WTC11 (cell line): ENCODE results near the gene PXDC1. TPM values are rescaled to one million over a fixed set of nuclear protein-coding genes. Genes with fewer than 3 reads are reported as not detected.

Experiments
- ATAC-seq: fragments of 200-7000 bp; cut with Tn5 transposase; 2 replicates; pipeline ENCODE4 v1.10.0; 2021; ENCODE audit warnings: mild to moderate bottlenecking, moderate library complexity
- CTCF ChIA-PET: fragments of 300-600 bp; sonication (Branson Sonifier 250); formaldehyde crosslinking; loops from one replicate; lab custom pipeline; 2021; ENCODE audit warnings: antibody characterized with exemption; lab: Charles Lee
- POLR2A ChIA-PET: fragments of 350-600 bp; sonication (Branson Sonifier 250); formaldehyde crosslinking; loops from one replicate; lab custom pipeline; 2021; ENCODE audit warnings: antibody characterized with exemption; lab: Charles Lee
- DNase-seq: peaks from one replicate; pipeline ENCODE4 v3.0.0; 2021; ENCODE audit warnings: low spot score
- H3K27ac Mint-ChIP-seq: 2 replicates; pipeline ENCODE4 v1.8.0; 2021; ENCODE audit warnings: mixed read lengths
- H3K27me3 Mint-ChIP-seq: 2 replicates; pipeline ENCODE4 v1.8.0; 2021; ENCODE audit warnings: low read depth, mild to moderate bottlenecking, moderate library complexity, mixed read lengths
- H3K36me3 Mint-ChIP-seq: 2 replicates; pipeline ENCODE4 v1.8.0; 2021; ENCODE audit warnings: mixed read lengths
- H3K4me1 Mint-ChIP-seq: 2 replicates; pipeline ENCODE4 v1.8.0; 2022; ENCODE audit warnings: mixed read lengths
- H3K4me3 Mint-ChIP-seq: 2 replicates; pipeline ENCODE4 v1.8.0; 2021; ENCODE audit warnings: mild to moderate bottlenecking, moderate library complexity, mixed read lengths
- H3K9me3 Mint-ChIP-seq: 2 replicates; pipeline ENCODE4 v1.8.0; 2021; ENCODE audit warnings: mixed read lengths
- ATF1 ChIP-seq: sonication (generic); formaldehyde crosslinking; IDR thresholded peaks from 2 replicates; pipeline ENCODE4 v1.8.1; 2023; ENCODE audit warnings: mild to moderate bottlenecking, moderate library complexity, missing genetic modification reagents
- ATF6 ChIP-seq: sonication (generic); formaldehyde crosslinking; IDR thresholded peaks from 2 replicates; pipeline ENCODE4 v1.8.1; 2023; ENCODE audit warnings: mild to moderate bottlenecking, missing genetic modification reagents
- CREB1 ChIP-seq: sonication (generic); formaldehyde crosslinking; IDR thresholded peaks from 2 replicates; pipeline ENCODE4 v1.8.0; 2023; ENCODE audit warnings: mild to moderate bottlenecking, missing genetic modification reagents
- CTCF ChIP-seq: fragments of 200-600 bp; IDR thresholded peaks from 2 replicates; pipeline ENCODE4 v1.8.0; 2022; ENCODE audit warnings: antibody characterized with exemption
- FOXK1 ChIP-seq: sonication (generic); formaldehyde crosslinking; IDR thresholded peaks from 2 replicates; pipeline ENCODE4 v1.8.0; 2022; ENCODE audit warnings: mild to moderate bottlenecking, moderate library complexity, missing genetic modification reagents
- FOXP1 ChIP-seq: sonication (generic); formaldehyde crosslinking; IDR thresholded peaks from 2 replicates; pipeline ENCODE4 v1.8.0; 2022; ENCODE audit warnings: missing genetic modification reagents, mild to moderate bottlenecking, moderate library complexity, borderline replicate concordance
- GABPB1 ChIP-seq: sonication (generic); formaldehyde crosslinking; IDR thresholded peaks from 2 replicates; pipeline ENCODE4 v1.8.1; 2023; ENCODE audit warnings: mild to moderate bottlenecking, missing genetic modification reagents
- GRHL2 ChIP-seq: fragments of 250-450 bp; sonication (Bioruptor Pico); IDR thresholded peaks from 2 replicates; pipeline ENCODE4 v1.8.0; 2022; ENCODE audit warnings: mild to moderate bottlenecking, moderate library complexity; ENCODE audit not compliant: insufficient replicate concordance, severe bottlenecking
- GTF2I ChIP-seq: fragments of 250-450 bp; sonication (Bioruptor Pico); conservative IDR thresholded peaks from 2 replicates; pipeline ENCODE4 v1.4.0; 2021; ENCODE audit warnings: mild to moderate bottlenecking
- NFYB ChIP-seq: sonication (generic); formaldehyde crosslinking; conservative IDR thresholded peaks from 2 replicates; pipeline ENCODE4 v1.8.0; 2022; ENCODE audit warnings: low read depth, missing genetic modification reagents
- NR1H2 ChIP-seq: sonication (generic); formaldehyde crosslinking; IDR thresholded peaks from 2 replicates; pipeline ENCODE4 v1.9.0; 2021; ENCODE audit warnings: mild to moderate bottlenecking, moderate library complexity, missing genetic modification reagents
- OVOL2 ChIP-seq: fragments of 250-450 bp; sonication (Bioruptor Pico); IDR thresholded peaks from 2 replicates; pipeline ENCODE4 v1.9.0; 2021; ENCODE audit warnings: mild to moderate bottlenecking, borderline replicate concordance
- RORB ChIP-seq: fragments of 250-450 bp; sonication (Bioruptor Pico); IDR thresholded peaks from 2 replicates; pipeline ENCODE4 v1.9.0; 2021; ENCODE audit warnings: mild to moderate bottlenecking
- TCF7 ChIP-seq: sonication (generic); formaldehyde crosslinking; IDR thresholded peaks from 2 replicates; pipeline ENCODE4 v1.8.0; 2022; ENCODE audit warnings: mild to moderate bottlenecking, low read depth, missing genetic modification reagents, moderate library complexity
- USF2 ChIP-seq: sonication (generic); formaldehyde crosslinking; IDR thresholded peaks from 2 replicates; pipeline ENCODE4 v1.8.1; 2023; ENCODE audit warnings: mild to moderate bottlenecking, missing genetic modification reagents, moderate library complexity
- ZNF138 ChIP-seq: sonication (generic); formaldehyde crosslinking; conservative IDR thresholded peaks from 2 replicates; pipeline ENCODE4 v1.8.1; 2022; ENCODE audit warnings: mild to moderate bottlenecking, moderate library complexity, missing genetic modification reagents
- ZNF232 ChIP-seq: sonication (generic); formaldehyde crosslinking; IDR thresholded peaks from 2 replicates; pipeline ENCODE4 v1.8.0; 2022; ENCODE audit warnings: mild to moderate bottlenecking, missing genetic modification reagents
- ZNF263 ChIP-seq: sonication (generic); formaldehyde crosslinking; IDR thresholded peaks from 2 replicates; pipeline ENCODE4 v1.8.1; 2022; ENCODE audit warnings: low read depth, mild to moderate bottlenecking, moderate library complexity, missing genetic modification reagents
- ZNF317 ChIP-seq: sonication (generic); formaldehyde crosslinking; IDR thresholded peaks from 2 replicates; pipeline ENCODE4 v1.8.1; 2023; ENCODE audit warnings: low read depth, mild to moderate bottlenecking, moderate library complexity, missing genetic modification reagents, borderline replicate concordance
- ZNF423 ChIP-seq: fragments of 250-450 bp; sonication (Bioruptor Pico); IDR thresholded peaks from 2 replicates; pipeline ENCODE4 v2.1.2; 2022; ENCODE audit warnings: mild to moderate bottlenecking, moderate library complexity
- total RNA-seq: library from RNA; stranded (reverse); gene quantifications from 3 replicates; pipeline ENCODE4 v1.2.3, GENCODE V29; 2021
- TF ChIP-seq, protein P1 (sequence below): sonication (generic); formaldehyde crosslinking; IDR thresholded peaks from 2 replicates; pipeline ENCODE4 v1.8.1; 2023; ENCODE audit warnings: mild to moderate bottlenecking, missing genetic modification reagents, borderline replicate concordance

The PXDC1 gene
- total RNA-seq, 1 experiment from 2014 or later: 3.3 TPM

DNA sequence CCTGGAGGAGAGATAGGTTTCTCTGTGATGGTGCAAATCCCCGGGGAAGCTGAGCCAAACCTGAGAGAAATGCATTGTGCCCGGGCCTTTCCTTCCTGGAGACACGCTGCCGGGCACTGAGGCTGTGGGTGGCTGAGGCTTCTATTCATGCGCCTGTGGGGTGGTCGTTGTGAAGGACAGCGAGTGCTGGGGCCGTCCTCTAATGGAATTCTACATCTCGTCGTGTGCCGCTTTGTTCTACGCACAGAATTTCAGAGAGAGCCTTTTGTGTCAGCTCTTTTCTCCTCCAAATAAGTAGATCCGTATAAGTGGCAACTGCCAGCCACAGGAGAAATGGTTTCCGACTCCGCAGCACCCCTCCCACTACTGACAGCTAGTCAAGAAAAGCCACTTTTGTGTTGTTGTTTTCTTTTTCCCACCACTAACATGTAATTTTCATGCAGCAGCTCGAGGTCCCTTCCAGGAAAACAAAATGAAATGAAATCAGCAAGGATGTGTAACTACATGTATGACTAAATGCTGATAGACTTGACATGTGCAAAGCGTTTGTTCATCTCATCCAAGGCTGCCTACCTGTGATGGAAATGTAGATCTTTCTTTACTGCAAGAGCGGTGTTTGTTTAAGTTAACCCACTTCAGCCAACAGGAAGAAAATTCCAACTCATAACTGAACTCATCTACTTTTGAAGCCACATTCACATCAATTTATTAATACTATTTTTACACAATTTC, 26.4 kb upstream of the PXDC1 start:
- Mint-ChIP-seq H3K36me3 (no peaks in the 10 kb centered on the region), H3K27ac (no peak overlapping the region), H3K4me3 (no peak overlapping the region), H3K9me3 (peaks cover 3% of the 10 kb centered on the region; the same call in 1 of the 2 replicates), H3K27me3 (no peaks in the 10 kb centered on the region), H3K4me1 (0 out of 2 replicates have a peak, but pooled peaks cover 7% of the 10 kb centered on the region)
- DNase-seq: no peak
- no peak for ATAC-seq
- ChIA-PET POLR2A (no interaction called here), CTCF (interaction anchor here (0.8 kb wide), 1 partner anchor 71 kb away, joined by 3 read pairs; the partner anchor contains the start of gene FAM50B)
- TF ChIP-seq ATF1 (CRISPR knock-in tag) (no peak), GTF2I (no peak), CTCF (no peak), ATF6 (CRISPR knock-in tag) (no peak), ZNF232 (CRISPR knock-in tag) (no peak), TCF7 (CRISPR knock-in tag) (no peak), NFYB (CRISPR knock-in tag) (no peak), GABPB1 (CRISPR knock-in tag) (no peak), CREB1 (no peak), USF2 (CRISPR knock-in tag) (no peak), NR1H2 (CRISPR knock-in tag) (no peak), RORB (no peak), OVOL2 (no peak), GRHL2 (CRISPR knock-in tag) (no peak)
- TF ChIP-seq, protein P1, sequence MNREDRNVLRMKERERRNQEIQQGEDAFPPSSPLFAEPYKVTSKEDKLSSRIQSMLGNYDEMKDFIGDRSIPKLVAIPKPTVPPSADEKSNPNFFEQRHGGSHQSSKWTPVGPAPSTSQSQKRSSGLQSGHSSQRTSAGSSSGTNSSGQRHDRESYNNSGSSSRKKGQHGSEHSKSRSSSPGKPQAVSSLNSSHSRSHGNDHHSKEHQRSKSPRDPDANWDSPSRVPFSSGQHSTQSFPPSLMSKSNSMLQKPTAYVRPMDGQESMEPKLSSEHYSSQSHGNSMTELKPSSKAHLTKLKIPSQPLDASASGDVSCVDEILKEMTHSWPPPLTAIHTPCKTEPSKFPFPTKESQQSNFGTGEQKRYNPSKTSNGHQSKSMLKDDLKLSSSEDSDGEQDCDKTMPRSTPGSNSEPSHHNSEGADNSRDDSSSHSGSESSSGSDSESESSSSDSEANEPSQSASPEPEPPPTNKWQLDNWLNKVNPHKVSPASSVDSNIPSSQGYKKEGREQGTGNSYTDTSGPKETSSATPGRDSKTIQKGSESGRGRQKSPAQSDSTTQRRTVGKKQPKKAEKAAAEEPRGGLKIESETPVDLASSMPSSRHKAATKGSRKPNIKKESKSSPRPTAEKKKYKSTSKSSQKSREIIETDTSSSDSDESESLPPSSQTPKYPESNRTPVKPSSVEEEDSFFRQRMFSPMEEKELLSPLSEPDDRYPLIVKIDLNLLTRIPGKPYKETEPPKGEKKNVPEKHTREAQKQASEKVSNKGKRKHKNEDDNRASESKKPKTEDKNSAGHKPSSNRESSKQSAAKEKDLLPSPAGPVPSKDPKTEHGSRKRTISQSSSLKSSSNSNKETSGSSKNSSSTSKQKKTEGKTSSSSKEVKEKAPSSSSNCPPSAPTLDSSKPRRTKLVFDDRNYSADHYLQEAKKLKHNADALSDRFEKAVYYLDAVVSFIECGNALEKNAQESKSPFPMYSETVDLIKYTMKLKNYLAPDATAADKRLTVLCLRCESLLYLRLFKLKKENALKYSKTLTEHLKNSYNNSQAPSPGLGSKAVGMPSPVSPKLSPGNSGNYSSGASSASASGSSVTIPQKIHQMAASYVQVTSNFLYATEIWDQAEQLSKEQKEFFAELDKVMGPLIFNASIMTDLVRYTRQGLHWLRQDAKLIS (CRISPR knock-in tag): no peak

- DNase-seq (no peak), ATAC-seq (peak; percentile 88)
- TF ChIP-seq ZNF317 (no peak), ZNF138 (CRISPR knock-in tag) (no peak), ZNF263 (CRISPR knock-in tag) (no peak), OVOL2 (no peak), ZNF423 (CRISPR knock-in tag) (no peak), FOXK1 (CRISPR knock-in tag) (no peak), FOXP1 (CRISPR knock-in tag) (no peak)
- Mint-ChIP-seq H3K4me1 (0 out of 2 replicates have a peak, but pooled peaks cover 7% of the 10 kb centered on the region), H3K27ac (no peak overlapping the region), H3K27me3 (no peaks in the 10 kb centered on the region), H3K4me3 (no peak overlapping the region), H3K9me3 (peaks cover 11% of the 10 kb centered on the region), H3K36me3 (no peaks in the 10 kb centered on the region)
- ChIA-PET CTCF (interaction anchor here (0.8 kb wide), 1 partner anchor 72 kb away, joined by 3 read pairs; the partner anchor contains the start of gene FAM50B), POLR2A (no interaction called here)
These were observed 25.5 kb upstream of the PXDC1 start for GRCh38 chr6:3776881-3777507.
